NCI-H1105 treated with DMSO at 0.1 percent for 48 hours (cell line): ENCODE data around the gene ATL1.
A peak's percentile ranks its signal among the peaks of the same experiment; 100 is the strongest.

Experiments
- DNase-seq: peaks from one replicate; lab custom pipeline; 2025; lab: John Stamatoyannopoulos, UW

ATL1 gene

GRCh38 chr14:50559990-50560930 is at the start of gene ATL1:
Gene ATL1, plus strand, starts transcription at chr14:50560145. Its CDS starts 121 bp downstream, at chr14:50560266.
- peak; percentile 81 for DNase-seq

- DNase-seq: no peak
These were observed 49.8 kb upstream of the ATL1 start for GRCh38 chr14:50510157-50510556.

GRCh38 chr14:50512463-50512862 is 47.5 kb upstream of the ATL1 start:
- no peak for DNase-seq

GRCh38 chr14:50516091-50516490 is 43.9 kb upstream of the ATL1 start:
- no peak for DNase-seq

- DNase-seq: no peak
These were observed 38.8 kb upstream of the ATL1 start for GRCh38 chr14:50520947-50521815.

- DNase-seq: no peak
These were observed 38.0 kb upstream of the ATL1 start for GRCh38 chr14:50521912-50522341.

GRCh38 chr14:50523271-50524041 is 36.5 kb upstream of the ATL1 start:
- no peak for DNase-seq

- no peak for DNase-seq
These were observed 35.9 kb upstream of the ATL1 start for GRCh38 chr14:50524060-50524459.

GRCh38 chr14:50524731-50525515 is 35.0 kb upstream of the ATL1 start:
- no peak for DNase-seq

- DNase-seq: no peak
These were observed 31.9 kb upstream of the ATL1 start for GRCh38 chr14:50528000-50528399.

GRCh38 chr14:50529288-50530179 is 30.4 kb upstream of the ATL1 start:
- DNase-seq: no peak

GRCh38 chr14:50530358-50530757 is 29.6 kb upstream of the ATL1 start:
- no peak for DNase-seq

GRCh38 chr14:50530794-50531365 is 29.1 kb upstream of the ATL1 start:
- DNase-seq: peak; percentile 18

- peak; percentile 59 for DNase-seq
These were observed 28.1 kb upstream of the ATL1 start for GRCh38 chr14:50531595-50532501.

GRCh38 chr14:50532502-50533240 is 27.3 kb upstream of the ATL1 start, which contains the start of gene MAP4K5:
Gene MAP4K5, minus strand, starts transcription at chr14:50532569. Its CDS starts 520 bp downstream, at chr14:50532049.
- DNase-seq: peak; percentile 91

- no peak for DNase-seq
These were observed 26.7 kb upstream of the ATL1 start for GRCh38 chr14:50533241-50533705.

- DNase-seq: no peak
These were observed 26.1 kb upstream of the ATL1 start for GRCh38 chr14:50533806-50534205.

GRCh38 chr14:50534416-50534815 is 25.5 kb upstream of the ATL1 start:
- no peak for DNase-seq
